DOHH2 (cell line): ENCODE data around the gene MCF2L.

Experiments
- EZH2phosphoT487 ChIP-seq: fragments of 200-600 bp; sonication (generic); IDR thresholded peaks from 2 replicates; pipeline ENCODE4 v1.6.1; 2017; ENCODE audit warnings: borderline replicate concordance, mild to moderate bottlenecking, antibody characterized with exemption, low read length, moderate library complexity, mixed read lengths
- TF ChIP-seq, protein P1 (sequence below): fragments of 200-600 bp; sonication (generic); IDR thresholded peaks from one replicate; pipeline ENCODE4 v1.5.1; 2014; ENCODE audit warnings: antibody characterized with exemption, mild to moderate bottlenecking, low read depth, low read length; ENCODE audit not compliant: poor library complexity, severe bottlenecking

DNA sequence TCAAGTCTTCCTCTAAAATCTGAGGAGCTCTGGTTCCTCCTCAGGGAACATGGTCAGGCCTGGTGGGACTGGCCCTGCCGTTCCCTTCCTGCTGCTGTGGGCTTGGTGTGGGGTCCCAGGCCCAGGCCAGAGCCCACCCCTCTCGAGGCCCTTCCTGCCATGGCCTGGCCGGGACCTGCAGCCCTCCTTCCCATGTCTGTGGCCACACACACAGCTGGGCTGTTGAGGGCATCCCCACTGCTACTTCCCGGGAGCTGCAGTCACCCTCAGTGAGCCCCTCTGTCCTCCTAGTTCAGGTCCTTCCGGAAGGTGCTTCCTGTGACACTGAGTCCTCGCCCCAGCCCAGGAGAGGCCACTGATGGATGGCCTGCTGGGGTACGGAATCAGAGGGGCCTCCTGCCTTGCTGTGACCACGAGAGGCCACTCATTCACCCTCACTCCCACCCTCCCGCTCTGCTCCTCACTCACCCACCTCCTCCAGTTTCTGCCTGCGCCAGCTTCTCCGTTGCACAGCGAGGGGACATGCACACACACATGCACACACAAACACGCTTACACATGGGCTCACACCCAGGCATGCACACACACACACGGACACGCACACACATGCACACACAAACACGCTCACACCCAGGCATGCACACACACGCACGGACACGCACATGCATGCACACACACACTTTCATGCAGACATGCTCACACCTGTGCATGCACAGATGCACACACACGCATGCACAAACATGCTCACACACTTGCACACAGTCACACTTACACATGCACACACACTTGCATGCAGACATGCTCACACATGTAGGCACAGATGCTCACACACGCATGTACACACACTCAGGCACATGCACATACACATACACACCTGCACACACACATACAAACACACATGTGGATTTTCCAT lies 7.3 kb upstream of the MCF2L start:
- TF ChIP-seq, protein P1, sequence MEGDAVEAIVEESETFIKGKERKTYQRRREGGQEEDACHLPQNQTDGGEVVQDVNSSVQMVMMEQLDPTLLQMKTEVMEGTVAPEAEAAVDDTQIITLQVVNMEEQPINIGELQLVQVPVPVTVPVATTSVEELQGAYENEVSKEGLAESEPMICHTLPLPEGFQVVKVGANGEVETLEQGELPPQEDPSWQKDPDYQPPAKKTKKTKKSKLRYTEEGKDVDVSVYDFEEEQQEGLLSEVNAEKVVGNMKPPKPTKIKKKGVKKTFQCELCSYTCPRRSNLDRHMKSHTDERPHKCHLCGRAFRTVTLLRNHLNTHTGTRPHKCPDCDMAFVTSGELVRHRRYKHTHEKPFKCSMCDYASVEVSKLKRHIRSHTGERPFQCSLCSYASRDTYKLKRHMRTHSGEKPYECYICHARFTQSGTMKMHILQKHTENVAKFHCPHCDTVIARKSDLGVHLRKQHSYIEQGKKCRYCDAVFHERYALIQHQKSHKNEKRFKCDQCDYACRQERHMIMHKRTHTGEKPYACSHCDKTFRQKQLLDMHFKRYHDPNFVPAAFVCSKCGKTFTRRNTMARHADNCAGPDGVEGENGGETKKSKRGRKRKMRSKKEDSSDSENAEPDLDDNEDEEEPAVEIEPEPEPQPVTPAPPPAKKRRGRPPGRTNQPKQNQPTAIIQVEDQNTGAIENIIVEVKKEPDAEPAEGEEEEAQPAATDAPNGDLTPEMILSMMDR: no peak
- TF ChIP-seq EZH2phosphoT487: no peak
